Glutamatergic neuron (in vitro differentiated cells): ENCODE results near the gene PHACTR2. TPM values are rescaled to one million over a fixed set of nuclear protein-coding genes. Genes with fewer than 3 reads are reported as not detected.
"Not testable (repeated sequence)": the region's sequence is repeated elsewhere in the genome, so short reads cannot be mapped to it uniquely, and the experiment has no call there.

Experiments used
- DNase-seq: peaks from one replicate; pipeline ENCODE4 v3.0.0; 2022
- H3K27ac Mint-ChIP-seq: one replicate; pipeline ENCODE4 v1.8.0; 2020; ENCODE audit warnings: mild to moderate bottlenecking, mixed read lengths, inconsistent platforms; ENCODE audit not compliant: unreplicated experiment
- H3K27me3 Mint-ChIP-seq: one replicate; pipeline ENCODE4 v1.8.0; 2020; ENCODE audit warnings: mild to moderate bottlenecking, moderate library complexity, mixed read lengths, inconsistent platforms; ENCODE audit not compliant: unreplicated experiment
- H3K36me3 Mint-ChIP-seq: one replicate; pipeline ENCODE4 v1.8.0; 2020; ENCODE audit warnings: mild to moderate bottlenecking, mixed read lengths, inconsistent platforms; ENCODE audit not compliant: unreplicated experiment
- H3K4me1 Mint-ChIP-seq: one replicate; pipeline ENCODE4 v1.8.0; 2020; ENCODE audit warnings: mild to moderate bottlenecking, low read depth, mixed read lengths, inconsistent platforms; ENCODE audit not compliant: unreplicated experiment
- H3K4me3 Mint-ChIP-seq: one replicate; pipeline ENCODE4 v1.8.0; 2020; ENCODE audit warnings: mild to moderate bottlenecking, mixed read lengths, inconsistent platforms; ENCODE audit not compliant: unreplicated experiment
- H3K9me3 Mint-ChIP-seq: one replicate; pipeline ENCODE4 v1.8.0; 2020; ENCODE audit warnings: mild to moderate bottlenecking, moderate library complexity, mixed read lengths, inconsistent platforms; ENCODE audit not compliant: unreplicated experiment
- long read RNA-seq: library from polyadenylated mRNA; unstranded; transcript quantifications from one replicate; pipeline ENCODE4 v2.0.0, GENCODE V29; 2020; ENCODE audit not compliant: unreplicated experiment
- total RNA-seq: library from RNA; stranded (reverse); fragmentation: NEBNext Ultra II Directional; extraction: Animal tissue kit (Norgen Biotek cat#: 25700); gene quantifications from one replicate; pipeline ENCODE4 v1.2.1, GENCODE V29; 2021; ENCODE audit not compliant: unreplicated experiment
- TF ChIP-seq, protein P1 (sequence below): fragments of 200-600 bp; sonication (generic); IDR thresholded peaks from one replicate; pipeline ENCODE4 v1.5.0; 2021; ENCODE audit not compliant: partially characterized antibody, unreplicated experiment

The PHACTR2 gene
- 9.7 TPM for total RNA-seq
- long read RNA-seq, partial matches to known transcripts, result 1 of 2 reads
- long read RNA-seq, other reads (novel, unspliced or antisense), result 0 of 2 reads

DNA sequence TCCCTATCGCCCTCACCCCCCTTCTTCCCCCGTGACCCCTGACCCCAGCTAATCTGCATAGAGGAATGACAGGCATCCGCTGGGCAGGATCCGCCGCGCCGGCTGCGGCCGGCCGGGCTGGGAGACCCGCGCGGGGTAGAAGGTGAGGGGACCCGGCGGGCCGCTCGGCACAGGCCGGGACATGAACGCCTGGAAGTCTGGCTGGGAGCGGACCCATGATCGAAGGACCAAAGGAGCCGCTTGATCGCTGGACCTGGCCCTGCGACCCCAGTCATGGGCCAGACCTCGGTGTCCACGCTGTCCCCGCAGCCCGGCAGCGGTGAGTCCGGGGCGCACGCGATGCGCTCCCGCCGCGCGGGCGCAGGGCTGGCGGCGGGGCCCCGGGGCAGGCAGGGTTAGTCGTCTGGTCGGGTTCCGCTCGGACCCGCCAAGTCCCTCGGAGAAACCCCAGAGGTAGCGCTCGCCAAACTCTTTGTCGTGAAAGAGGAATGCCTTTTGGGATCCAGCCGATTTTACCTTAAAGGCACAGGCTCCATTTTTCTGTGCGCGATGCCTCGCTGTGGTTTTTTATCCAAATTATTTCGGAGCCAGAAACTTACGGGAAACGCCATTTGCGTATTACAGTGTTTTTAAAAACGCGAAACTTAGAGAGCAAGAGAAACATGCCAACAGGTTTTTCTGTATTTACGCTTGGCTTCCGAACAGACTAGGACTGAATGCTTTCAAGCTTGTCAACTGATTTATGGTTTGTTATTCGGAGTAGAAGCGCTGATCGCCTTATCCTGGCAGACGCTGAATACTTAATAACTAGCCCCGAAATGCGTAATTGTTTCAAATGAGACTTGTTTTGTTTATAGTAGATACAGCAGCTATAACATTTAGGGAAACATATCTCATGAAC, at the start of gene PHACTR2:
Gene PHACTR2, plus strand, starts transcription at position 75 of the 901 bp plus-strand sequence. Its CDS starts 199 bp downstream, at position 274.
- H3K36me3 Mint-ChIP-seq, result no peaks in the 10 kb centered on the region
- H3K4me3 Mint-ChIP-seq, result peak within 1 kb of the TSS; percentile 91
- peaks cover 1% of the 10 kb centered on the region for H3K9me3 Mint-ChIP-seq
- DNase-seq, result peak; percentile 83
- no peaks in the 10 kb centered on the region for H3K27me3 Mint-ChIP-seq
- H3K4me1 Mint-ChIP-seq, result peaks cover 16% of the 10 kb centered on the region
- peak within 1 kb of the TSS; percentile 28 for H3K27ac Mint-ChIP-seq
- TF ChIP-seq, protein P1, sequence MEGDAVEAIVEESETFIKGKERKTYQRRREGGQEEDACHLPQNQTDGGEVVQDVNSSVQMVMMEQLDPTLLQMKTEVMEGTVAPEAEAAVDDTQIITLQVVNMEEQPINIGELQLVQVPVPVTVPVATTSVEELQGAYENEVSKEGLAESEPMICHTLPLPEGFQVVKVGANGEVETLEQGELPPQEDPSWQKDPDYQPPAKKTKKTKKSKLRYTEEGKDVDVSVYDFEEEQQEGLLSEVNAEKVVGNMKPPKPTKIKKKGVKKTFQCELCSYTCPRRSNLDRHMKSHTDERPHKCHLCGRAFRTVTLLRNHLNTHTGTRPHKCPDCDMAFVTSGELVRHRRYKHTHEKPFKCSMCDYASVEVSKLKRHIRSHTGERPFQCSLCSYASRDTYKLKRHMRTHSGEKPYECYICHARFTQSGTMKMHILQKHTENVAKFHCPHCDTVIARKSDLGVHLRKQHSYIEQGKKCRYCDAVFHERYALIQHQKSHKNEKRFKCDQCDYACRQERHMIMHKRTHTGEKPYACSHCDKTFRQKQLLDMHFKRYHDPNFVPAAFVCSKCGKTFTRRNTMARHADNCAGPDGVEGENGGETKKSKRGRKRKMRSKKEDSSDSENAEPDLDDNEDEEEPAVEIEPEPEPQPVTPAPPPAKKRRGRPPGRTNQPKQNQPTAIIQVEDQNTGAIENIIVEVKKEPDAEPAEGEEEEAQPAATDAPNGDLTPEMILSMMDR, result no peak

DNA sequence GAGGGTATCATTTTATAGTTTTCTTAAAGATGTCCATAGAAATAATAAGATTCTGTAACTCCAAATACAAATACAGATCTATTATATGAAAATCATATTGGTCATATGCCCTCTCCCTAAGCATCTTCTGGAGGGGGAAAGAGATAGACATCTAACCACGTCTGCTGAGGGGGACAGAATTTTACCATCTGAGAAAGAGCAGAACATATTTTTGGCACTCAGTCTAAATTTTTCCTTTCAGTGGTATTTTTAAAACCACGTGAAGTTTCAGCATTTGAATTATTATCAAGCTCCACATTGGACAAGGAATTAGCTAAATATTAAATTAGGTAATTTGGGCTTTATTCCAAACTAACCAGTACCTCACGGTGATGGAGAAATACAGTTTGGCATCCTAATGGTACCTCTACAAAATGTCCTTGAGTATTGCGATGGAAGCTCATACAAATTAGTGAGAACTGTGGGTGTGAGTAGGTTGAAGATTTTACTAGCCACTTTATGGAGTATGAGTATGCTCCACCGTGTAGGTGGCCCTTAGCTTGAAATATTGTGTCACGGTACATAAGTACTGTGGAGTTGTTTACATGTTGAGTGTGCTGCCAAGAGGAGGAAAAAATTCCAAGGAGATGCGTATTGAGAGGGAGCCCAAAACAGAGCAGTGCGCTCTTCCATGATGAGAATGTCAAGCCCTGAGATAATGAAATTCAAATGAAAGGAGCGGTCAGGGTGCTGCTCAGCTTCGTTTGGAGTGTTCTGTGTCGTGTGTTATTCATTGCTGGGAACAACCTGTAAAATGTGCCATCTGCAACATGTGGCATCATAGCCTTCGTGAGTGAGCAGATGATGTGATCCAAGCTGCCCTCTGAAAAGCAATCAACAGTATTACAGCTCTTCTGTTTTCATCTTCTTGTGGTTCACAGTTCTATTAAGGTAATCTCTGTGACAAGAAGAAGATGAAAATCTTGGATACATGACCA, 48.4 kb upstream of the PHACTR2 start:
- no peak for DNase-seq
- Mint-ChIP-seq H3K27ac (no peak overlapping the region), H3K27me3 (no peaks in the 10 kb centered on the region), H3K9me3 (no peaks in the 10 kb centered on the region), H3K36me3 (no peaks in the 10 kb centered on the region), H3K4me1 (no peaks in the 10 kb centered on the region), H3K4me3 (no peak overlapping the region)
- TF ChIP-seq, protein P1, result no peak

DNA sequence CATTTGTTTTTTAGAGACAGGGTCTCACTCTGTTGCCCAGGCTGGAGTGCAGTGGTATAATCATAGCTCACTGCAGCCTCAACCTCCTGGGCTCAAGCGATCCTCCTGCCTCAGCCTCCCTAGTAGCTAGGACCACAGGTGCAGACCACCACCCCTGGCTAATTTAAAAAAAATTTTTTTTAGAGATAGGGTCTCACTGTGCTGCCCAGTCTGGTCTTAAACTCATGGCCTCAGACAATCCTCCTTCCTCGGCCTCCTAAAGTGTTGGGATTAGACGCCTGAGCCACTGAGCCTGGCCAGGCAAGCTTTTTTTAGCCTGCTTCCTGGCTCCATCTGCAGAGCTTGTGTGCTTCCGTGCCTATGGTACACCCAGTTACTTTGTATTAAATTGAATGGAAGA, 46.6 kb upstream of the PHACTR2 start:
- not testable (repeated sequence) for H3K4me1 Mint-ChIP-seq, H3K36me3 Mint-ChIP-seq, H3K9me3 Mint-ChIP-seq, H3K4me3 Mint-ChIP-seq, H3K27me3 Mint-ChIP-seq, DNase-seq, H3K27ac Mint-ChIP-seq

DNA sequence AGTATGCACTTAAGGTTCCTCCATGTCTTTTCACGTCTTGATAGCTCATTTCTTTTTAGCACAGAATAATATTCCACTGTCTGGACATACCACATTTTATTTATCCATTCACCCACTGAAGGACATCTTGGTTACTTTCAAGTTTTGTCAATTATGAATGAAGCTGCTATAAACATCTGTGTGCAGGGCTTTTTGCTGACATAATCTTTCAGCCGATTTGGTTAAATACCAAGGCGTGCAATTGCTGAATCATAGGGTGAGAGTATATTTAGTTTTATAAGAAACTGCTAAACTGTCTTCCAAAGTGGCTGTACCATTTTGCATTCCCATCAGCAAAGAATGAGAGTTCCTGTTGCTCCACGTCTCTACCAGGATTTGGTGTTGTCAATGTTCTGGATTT, 44.9 kb upstream of the PHACTR2 start:
- Mint-ChIP-seq H3K4me1 (no peaks in the 10 kb centered on the region), H3K4me3 (no peak overlapping the region), H3K27ac (no peak overlapping the region), H3K9me3 (no peaks in the 10 kb centered on the region), H3K27me3 (no peaks in the 10 kb centered on the region), H3K36me3 (no peaks in the 10 kb centered on the region)
- TF ChIP-seq, protein P1, result no peak
- no peak for DNase-seq

DNA sequence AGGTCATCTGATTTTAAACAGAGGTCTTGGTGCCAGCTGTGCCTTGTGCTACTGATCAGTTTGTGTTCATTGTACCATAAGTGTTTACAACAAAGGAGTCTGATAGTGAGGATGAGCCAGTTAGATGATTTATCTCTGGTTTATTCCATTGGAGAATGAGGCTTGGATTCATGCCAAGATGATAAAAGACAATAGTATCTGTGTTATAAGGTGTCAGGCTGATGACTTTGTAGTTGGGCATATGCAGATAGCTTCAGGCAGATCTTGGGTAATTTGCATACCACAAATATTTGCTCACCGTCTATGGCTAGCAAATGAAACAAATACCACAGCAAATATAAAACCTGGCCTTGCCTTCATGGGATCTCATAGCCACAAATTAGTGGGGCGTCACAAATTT, 43.3 kb upstream of the PHACTR2 start:
- no peak overlapping the region for H3K27ac Mint-ChIP-seq
- no peaks in the 10 kb centered on the region for H3K9me3 Mint-ChIP-seq
- no peaks in the 10 kb centered on the region for H3K36me3 Mint-ChIP-seq

More for the DNA sequence above, 43.3 kb upstream of the PHACTR2 start:
- DNase-seq, result no peak
- H3K4me3 Mint-ChIP-seq, result no peak overlapping the region
- no peaks in the 10 kb centered on the region for H3K27me3 Mint-ChIP-seq
- TF ChIP-seq, protein P1, result no peak
- H3K4me1 Mint-ChIP-seq, result no peaks in the 10 kb centered on the region
